ENCODE data around the gene JAK3. TPM values are rescaled to one million over a fixed set of nuclear protein-coding genes. Genes with fewer than 3 reads are reported as not detected.

The JAK3 gene
- total and polyA plus RNA-seq, 2 of the 13 experiments (the other 11 are each of a cell fraction or from before 2014, with no cell fraction given), result 3.4 to 18.6 TPM

DNA sequence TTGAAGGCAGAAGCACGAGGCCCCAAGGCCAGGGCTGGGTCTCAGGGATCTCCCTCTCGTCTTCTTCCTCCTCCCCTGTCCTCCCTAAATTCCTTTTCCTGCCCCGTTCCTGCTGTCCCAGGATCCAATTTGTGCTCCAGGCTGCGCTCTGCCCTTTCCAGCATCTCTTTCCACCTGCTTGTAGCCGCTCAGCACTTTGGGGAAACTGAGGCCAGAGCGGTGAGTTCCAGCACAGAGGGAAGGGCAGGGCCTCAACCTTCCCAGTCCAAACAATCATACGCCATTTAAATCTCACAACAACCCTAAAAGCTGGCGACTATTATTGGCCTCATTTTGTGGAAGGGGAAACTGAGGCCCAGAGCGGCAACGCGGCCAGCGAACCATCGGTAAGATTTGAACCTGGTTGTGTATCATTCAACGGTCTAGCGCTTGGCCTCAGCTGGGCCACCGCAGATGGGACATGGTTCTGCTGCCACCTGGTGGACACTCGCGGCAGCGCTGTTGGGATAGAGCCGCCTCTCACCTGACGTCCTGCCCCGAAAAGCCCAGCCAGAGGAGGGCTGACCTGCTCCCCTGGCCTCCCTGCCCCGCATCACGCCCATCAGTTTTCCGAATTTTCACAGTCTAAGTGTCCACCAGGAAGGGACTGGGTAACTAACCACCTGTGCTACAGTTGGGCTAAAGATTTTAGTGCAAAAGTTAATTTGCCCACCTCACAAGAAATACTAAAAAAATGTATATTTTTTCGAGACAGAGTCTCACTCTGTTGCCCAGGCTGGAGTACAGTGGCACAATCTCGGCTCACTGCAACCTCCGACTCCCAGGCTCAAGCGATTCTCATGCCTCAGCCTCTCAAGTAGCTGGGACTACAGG, 7.7 kb upstream of the JAK3 start (continued):
- TF ChIP-seq HCFC1 (IDR thresholded peaks at IDR 0.05; ENCODE audit: low read depth, low read length) (no peak), ZNF501 (CRISPR knock-in tag; IDR thresholded peaks at IDR 0.05) (peak; percentile 38; the same call in 1 of the 2 replicates), KLF13 (CRISPR knock-in tag; IDR thresholded peaks at IDR 0.05) (no peak), KAT8 (CRISPR knock-in tag; IDR thresholded peaks at IDR 0.05) (0 out of 2 replicates have a peak, but pooled peaks have one; percentile 35), MYC (CRISPR knock-in tag; IDR thresholded peaks at IDR 0.05; ENCODE audit: borderline replicate concordance) (no peak), ZNF615 (CRISPR knock-in tag; IDR thresholded peaks at IDR 0.05; ENCODE audit: borderline replicate concordance) (no peak), FOXM1 (CRISPR knock-in tag; IDR thresholded peaks at IDR 0.05) (no peak), KDM2A (CRISPR knock-in tag; IDR thresholded peaks at IDR 0.05; ENCODE audit: borderline replicate concordance, low read depth) (peak; percentile 82), ZNF30 (CRISPR knock-in tag; IDR thresholded peaks at IDR 0.05) (no peak), NR2F6 (IDR thresholded peaks at IDR 0.05) (no peak), NR2F6 (CRISPR knock-in tag; IDR thresholded peaks at IDR 0.05) (peak; percentile 30; the same call in 1 of the 2 replicates), TOE1 (CRISPR knock-in tag; IDR thresholded peaks at IDR 0.05) (no peak), HMG20A (CRISPR knock-in tag; IDR thresholded peaks at IDR 0.05; ENCODE audit: borderline replicate concordance) (no peak), ZBTB1 (CRISPR knock-in tag; IDR thresholded peaks at IDR 0.05; ENCODE audit: borderline replicate concordance) (no peak), ZNF747 (CRISPR knock-in tag; IDR thresholded peaks at IDR 0.05; ENCODE audit: borderline replicate concordance) (no peak), ZNF160 (CRISPR knock-in tag; IDR thresholded peaks at IDR 0.05) (no peak), NFIC (IDR thresholded peaks at IDR 0.05; ENCODE audit: low read length) (no peak), NR2F2 (IDR thresholded peaks at IDR 0.05; ENCODE audit: borderline replicate concordance, low read depth) (no peak), ZNF101 (CRISPR knock-in tag; IDR thresholded peaks at IDR 0.05; ENCODE audit: borderline replicate concordance, low read depth) (no peak), RFX1 (IDR thresholded peaks at IDR 0.05) (no peak), ZNF562 (CRISPR knock-in tag; IDR thresholded peaks at IDR 0.05; ENCODE audit: borderline replicate concordance) (no peak)
- TF ChIP-seq, protein P1, sequence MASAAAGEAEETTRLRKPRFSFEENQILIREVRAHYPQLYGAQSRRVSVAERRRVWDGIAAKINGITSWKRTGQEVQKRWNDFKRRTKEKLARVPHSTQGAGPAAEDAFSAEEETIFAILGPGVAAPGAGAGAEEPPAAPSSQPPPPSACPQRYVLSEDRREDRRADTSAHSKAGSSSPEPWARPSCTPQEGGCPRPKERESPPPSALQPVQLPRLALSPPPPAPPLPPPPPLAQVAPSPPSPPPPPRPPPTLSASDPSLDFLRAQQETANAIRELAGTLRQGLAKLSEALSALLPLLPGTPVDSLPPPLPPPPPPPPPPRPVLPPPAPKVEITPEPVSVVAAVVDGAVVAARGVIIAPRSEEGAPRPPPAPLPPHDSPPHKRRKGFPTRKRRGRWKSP (CRISPR knock-in tag; IDR thresholded peaks at IDR 0.05), result no peak
- TF ChIP-seq, protein P2, sequence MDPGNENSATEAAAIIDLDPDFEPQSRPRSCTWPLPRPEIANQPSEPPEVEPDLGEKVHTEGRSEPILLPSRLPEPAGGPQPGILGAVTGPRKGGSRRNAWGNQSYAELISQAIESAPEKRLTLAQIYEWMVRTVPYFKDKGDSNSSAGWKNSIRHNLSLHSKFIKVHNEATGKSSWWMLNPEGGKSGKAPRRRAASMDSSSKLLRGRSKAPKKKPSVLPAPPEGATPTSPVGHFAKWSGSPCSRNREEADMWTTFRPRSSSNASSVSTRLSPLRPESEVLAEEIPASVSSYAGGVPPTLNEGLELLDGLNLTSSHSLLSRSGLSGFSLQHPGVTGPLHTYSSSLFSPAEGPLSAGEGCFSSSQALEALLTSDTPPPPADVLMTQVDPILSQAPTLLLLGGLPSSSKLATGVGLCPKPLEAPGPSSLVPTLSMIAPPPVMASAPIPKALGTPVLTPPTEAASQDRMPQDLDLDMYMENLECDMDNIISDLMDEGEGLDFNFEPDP (CRISPR knock-in tag; conservative IDR thresholded peaks at IDR 0.05), result no peak
- TF ChIP-seq, protein P3, sequence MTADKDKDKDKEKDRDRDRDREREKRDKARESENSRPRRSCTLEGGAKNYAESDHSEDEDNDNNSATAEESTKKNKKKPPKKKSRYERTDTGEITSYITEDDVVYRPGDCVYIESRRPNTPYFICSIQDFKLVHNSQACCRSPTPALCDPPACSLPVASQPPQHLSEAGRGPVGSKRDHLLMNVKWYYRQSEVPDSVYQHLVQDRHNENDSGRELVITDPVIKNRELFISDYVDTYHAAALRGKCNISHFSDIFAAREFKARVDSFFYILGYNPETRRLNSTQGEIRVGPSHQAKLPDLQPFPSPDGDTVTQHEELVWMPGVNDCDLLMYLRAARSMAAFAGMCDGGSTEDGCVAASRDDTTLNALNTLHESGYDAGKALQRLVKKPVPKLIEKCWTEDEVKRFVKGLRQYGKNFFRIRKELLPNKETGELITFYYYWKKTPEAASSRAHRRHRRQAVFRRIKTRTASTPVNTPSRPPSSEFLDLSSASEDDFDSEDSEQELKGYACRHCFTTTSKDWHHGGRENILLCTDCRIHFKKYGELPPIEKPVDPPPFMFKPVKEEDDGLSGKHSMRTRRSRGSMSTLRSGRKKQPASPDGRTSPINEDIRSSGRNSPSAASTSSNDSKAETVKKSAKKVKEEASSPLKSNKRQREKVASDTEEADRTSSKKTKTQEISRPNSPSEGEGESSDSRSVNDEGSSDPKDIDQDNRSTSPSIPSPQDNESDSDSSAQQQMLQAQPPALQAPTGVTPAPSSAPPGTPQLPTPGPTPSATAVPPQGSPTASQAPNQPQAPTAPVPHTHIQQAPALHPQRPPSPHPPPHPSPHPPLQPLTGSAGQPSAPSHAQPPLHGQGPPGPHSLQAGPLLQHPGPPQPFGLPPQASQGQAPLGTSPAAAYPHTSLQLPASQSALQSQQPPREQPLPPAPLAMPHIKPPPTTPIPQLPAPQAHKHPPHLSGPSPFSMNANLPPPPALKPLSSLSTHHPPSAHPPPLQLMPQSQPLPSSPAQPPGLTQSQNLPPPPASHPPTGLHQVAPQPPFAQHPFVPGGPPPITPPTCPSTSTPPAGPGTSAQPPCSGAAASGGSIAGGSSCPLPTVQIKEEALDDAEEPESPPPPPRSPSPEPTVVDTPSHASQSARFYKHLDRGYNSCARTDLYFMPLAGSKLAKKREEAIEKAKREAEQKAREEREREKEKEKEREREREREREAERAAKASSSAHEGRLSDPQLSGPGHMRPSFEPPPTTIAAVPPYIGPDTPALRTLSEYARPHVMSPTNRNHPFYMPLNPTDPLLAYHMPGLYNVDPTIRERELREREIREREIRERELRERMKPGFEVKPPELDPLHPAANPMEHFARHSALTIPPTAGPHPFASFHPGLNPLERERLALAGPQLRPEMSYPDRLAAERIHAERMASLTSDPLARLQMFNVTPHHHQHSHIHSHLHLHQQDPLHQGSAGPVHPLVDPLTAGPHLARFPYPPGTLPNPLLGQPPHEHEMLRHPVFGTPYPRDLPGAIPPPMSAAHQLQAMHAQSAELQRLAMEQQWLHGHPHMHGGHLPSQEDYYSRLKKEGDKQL (CRISPR knock-in tag; IDR thresholded peaks at IDR 0.05; ENCODE audit: low read depth), result no peak
